Activated CD8-positive, alpha-beta T cell treated with anti-CD3 and anti-CD28 coated beads for 36 hours (primary cell): ENCODE data around the gene CHD9. TPM values are rescaled to one million over a fixed set of nuclear protein-coding genes. Genes with fewer than 3 reads are reported as not detected.

Experiments used
- ATAC-seq: fragments of 200-7000 bp; cut with Tn5 transposase; one replicate; pipeline ENCODE4 v1.10.0; 2021; ENCODE audit warnings: mild to moderate bottlenecking, moderate library complexity
- CTCF ChIA-PET: fragments of 350-600 bp; sonication (Branson Sonifier 250); formaldehyde crosslinking; loops from one replicate; lab custom pipeline; 2021; ENCODE audit warnings: antibody characterized with exemption; lab: Charles Lee
- POLR2A ChIA-PET: fragments of 350-600 bp; sonication (Branson Sonifier 250); formaldehyde crosslinking; loops from one replicate; lab custom pipeline; 2021; ENCODE audit warnings: antibody characterized with exemption; lab: Charles Lee
- DNase-seq: peaks from one replicate; pipeline ENCODE4 v3.0.0-alpha.2; 2020
- H3K27ac Mint-ChIP-seq: one replicate; pipeline ENCODE4 v1.8.0; 2021; ENCODE audit warnings: mild to moderate bottlenecking, mixed read lengths
- H3K27me3 Mint-ChIP-seq: one replicate; pipeline ENCODE4 v1.8.0; 2021; ENCODE audit warnings: mixed read lengths
- H3K36me3 Mint-ChIP-seq: one replicate; pipeline ENCODE4 v1.8.0; 2021; ENCODE audit warnings: low read depth, mixed read lengths
- H3K4me1 Mint-ChIP-seq: one replicate; pipeline ENCODE4 v1.8.0; 2021; ENCODE audit warnings: low read depth, mixed read lengths
- H3K4me3 Mint-ChIP-seq: one replicate; pipeline ENCODE4 v1.8.0; 2021; ENCODE audit warnings: mild to moderate bottlenecking, moderate library complexity, mixed read lengths
- H3K9me3 Mint-ChIP-seq: one replicate; pipeline ENCODE4 v1.8.0; 2021; ENCODE audit warnings: mixed read lengths
- intact Hi-C: fragments of 100-400 bp; cut with micrococcal nuclease; formaldehyde crosslinking; loops from one replicate; pipeline ENCODE4 v1.10.0; 2022
- total RNA-seq, 2 experiments: library from RNA; stranded (reverse); gene quantifications; one replicate each; pipeline ENCODE4 v1.2.3, GENCODE V29; 2021
- TF ChIP-seq, protein P1 (sequence below): fragments of 200-600 bp; IDR thresholded peaks from one replicate; pipeline ENCODE4 v1.8.0; 2022; ENCODE audit warnings: antibody characterized with exemption, mild to moderate bottlenecking

The CHD9 gene
- total RNA-seq, 2 experiments from 2014 or later, result 13.8 to 16.3 TPM

GRCh38 chr16:53290520-53290919, 235.7 kb downstream of the CHD9 start:
- H3K27me3 Mint-ChIP-seq, result no peaks in the 10 kb centered on the region
- H3K9me3 Mint-ChIP-seq, result no peaks in the 10 kb centered on the region
- peaks cover 22% of the 10 kb centered on the region for H3K36me3 Mint-ChIP-seq
- CTCF ChIA-PET, result no interaction called here
- no peak overlapping the region for H3K27ac Mint-ChIP-seq
- H3K4me3 Mint-ChIP-seq, result no peak overlapping the region
- TF ChIP-seq, protein P1, sequence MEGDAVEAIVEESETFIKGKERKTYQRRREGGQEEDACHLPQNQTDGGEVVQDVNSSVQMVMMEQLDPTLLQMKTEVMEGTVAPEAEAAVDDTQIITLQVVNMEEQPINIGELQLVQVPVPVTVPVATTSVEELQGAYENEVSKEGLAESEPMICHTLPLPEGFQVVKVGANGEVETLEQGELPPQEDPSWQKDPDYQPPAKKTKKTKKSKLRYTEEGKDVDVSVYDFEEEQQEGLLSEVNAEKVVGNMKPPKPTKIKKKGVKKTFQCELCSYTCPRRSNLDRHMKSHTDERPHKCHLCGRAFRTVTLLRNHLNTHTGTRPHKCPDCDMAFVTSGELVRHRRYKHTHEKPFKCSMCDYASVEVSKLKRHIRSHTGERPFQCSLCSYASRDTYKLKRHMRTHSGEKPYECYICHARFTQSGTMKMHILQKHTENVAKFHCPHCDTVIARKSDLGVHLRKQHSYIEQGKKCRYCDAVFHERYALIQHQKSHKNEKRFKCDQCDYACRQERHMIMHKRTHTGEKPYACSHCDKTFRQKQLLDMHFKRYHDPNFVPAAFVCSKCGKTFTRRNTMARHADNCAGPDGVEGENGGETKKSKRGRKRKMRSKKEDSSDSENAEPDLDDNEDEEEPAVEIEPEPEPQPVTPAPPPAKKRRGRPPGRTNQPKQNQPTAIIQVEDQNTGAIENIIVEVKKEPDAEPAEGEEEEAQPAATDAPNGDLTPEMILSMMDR, result no peak
- intact Hi-C loops, result no loop called here
- DNase-seq (no peak), ATAC-seq (no peak)
- POLR2A ChIA-PET, result no interaction called here
- no peaks in the 10 kb centered on the region for H3K4me1 Mint-ChIP-seq

- Mint-ChIP-seq H3K9me3 (no peaks in the 10 kb centered on the region), H3K4me3 (no peak overlapping the region), H3K4me1 (no peaks in the 10 kb centered on the region), H3K27me3 (no peaks in the 10 kb centered on the region), H3K36me3 (peaks cover 19% of the 10 kb centered on the region), H3K27ac (no peak overlapping the region)
- no peak for DNase-seq
- ChIA-PET CTCF (interaction anchor here (1.1 to 1.2 kb wide), 2 partner anchors 8 to 134 kb away, joined by 3 read pairs; no protein-coding TSS in a partner anchor), POLR2A (no interaction called here)
- no peak for ATAC-seq
- TF ChIP-seq, protein P1, result no peak
- intact Hi-C loops, result no loop called here
Observed at GRCh38 chr16:53291757-53292392, 237.1 kb downstream of the CHD9 start.

GRCh38 chr16:53297477-53297876, 242.7 kb downstream of the CHD9 start:
- DNase-seq (no peak), ATAC-seq (no peak)
- Mint-ChIP-seq H3K4me1 (no peaks in the 10 kb centered on the region), H3K27ac (no peak overlapping the region), H3K36me3 (peaks cover 13% of the 10 kb centered on the region), H3K27me3 (no peaks in the 10 kb centered on the region), H3K4me3 (no peak overlapping the region), H3K9me3 (no peaks in the 10 kb centered on the region)
- intact Hi-C loops, result no loop called here
- POLR2A ChIA-PET, result no interaction called here
- CTCF ChIA-PET, result interaction anchor here (0.9 kb wide), 1 partner anchor 9 kb away, joined by 3 read pairs; no protein-coding TSS in a partner anchor
- TF ChIP-seq, protein P1, result no peak

GRCh38 chr16:53304334-53304733, 249.5 kb downstream of the CHD9 start:
- H3K9me3 Mint-ChIP-seq, result no peaks in the 10 kb centered on the region
- DNase-seq, result no peak
- ATAC-seq, result no peak
- CTCF ChIA-PET, result no interaction called here
- POLR2A ChIA-PET, result no interaction called here
- H3K27ac Mint-ChIP-seq, result no peak overlapping the region
- TF ChIP-seq, protein P1, result no peak
- no peaks in the 10 kb centered on the region for H3K27me3 Mint-ChIP-seq
- no peak overlapping the region for H3K4me3 Mint-ChIP-seq
- intact Hi-C loops, result no loop called here
- H3K36me3 Mint-ChIP-seq, result peaks cover 10% of the 10 kb centered on the region
- no peaks in the 10 kb centered on the region for H3K4me1 Mint-ChIP-seq

GRCh38 chr16:53305743-53306142, 251.0 kb downstream of the CHD9 start:
- ATAC-seq (no peak), DNase-seq (no peak)
- Mint-ChIP-seq H3K27ac (no peak overlapping the region), H3K36me3 (peaks cover 15% of the 10 kb centered on the region), H3K27me3 (no peaks in the 10 kb centered on the region), H3K9me3 (no peaks in the 10 kb centered on the region), H3K4me1 (no peaks in the 10 kb centered on the region), H3K4me3 (no peak overlapping the region)
- TF ChIP-seq, protein P1, result no peak
- CTCF ChIA-PET, result interaction anchor here (1.4 kb wide), 1 partner anchor 9 kb away, joined by 3 read pairs; no protein-coding TSS in a partner anchor
- POLR2A ChIA-PET, result no interaction called here
- intact Hi-C loops, result no loop called here
